ENCODE results near the gene C2orf49.

GRCh38 chr2:105382177-105382576 is 44.8 kb downstream of the C2orf49 start:
- TF ChIP-seq, protein P1, sequence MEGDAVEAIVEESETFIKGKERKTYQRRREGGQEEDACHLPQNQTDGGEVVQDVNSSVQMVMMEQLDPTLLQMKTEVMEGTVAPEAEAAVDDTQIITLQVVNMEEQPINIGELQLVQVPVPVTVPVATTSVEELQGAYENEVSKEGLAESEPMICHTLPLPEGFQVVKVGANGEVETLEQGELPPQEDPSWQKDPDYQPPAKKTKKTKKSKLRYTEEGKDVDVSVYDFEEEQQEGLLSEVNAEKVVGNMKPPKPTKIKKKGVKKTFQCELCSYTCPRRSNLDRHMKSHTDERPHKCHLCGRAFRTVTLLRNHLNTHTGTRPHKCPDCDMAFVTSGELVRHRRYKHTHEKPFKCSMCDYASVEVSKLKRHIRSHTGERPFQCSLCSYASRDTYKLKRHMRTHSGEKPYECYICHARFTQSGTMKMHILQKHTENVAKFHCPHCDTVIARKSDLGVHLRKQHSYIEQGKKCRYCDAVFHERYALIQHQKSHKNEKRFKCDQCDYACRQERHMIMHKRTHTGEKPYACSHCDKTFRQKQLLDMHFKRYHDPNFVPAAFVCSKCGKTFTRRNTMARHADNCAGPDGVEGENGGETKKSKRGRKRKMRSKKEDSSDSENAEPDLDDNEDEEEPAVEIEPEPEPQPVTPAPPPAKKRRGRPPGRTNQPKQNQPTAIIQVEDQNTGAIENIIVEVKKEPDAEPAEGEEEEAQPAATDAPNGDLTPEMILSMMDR (IDR thresholded peaks at IDR 0.05): no peak
- no peak for TF ChIP-seq EP300 (IDR thresholded peaks at IDR 0.05)

All from stomach (tissue), 4 donors.